ENCODE results near the gene MVB12B. TPM values are rescaled to one million over a fixed set of nuclear protein-coding genes. Genes with fewer than 3 reads are reported as not detected.

The MVB12B gene
- total and polyA plus RNA-seq, 2 of the 8 experiments (the other 6 are each of a cell fraction or from before 2014, with no cell fraction given), result 2.6 to 5.0 TPM

GRCh38 chr9:126488310-126488709, 161.7 kb downstream of the MVB12B start:
- H2BK15ac ChIP-seq (ENCODE audit: low read length), result no peak overlapping the region
- no peak overlapping the region for H2AFZ ChIP-seq (ENCODE audit: low read length)
- no peak overlapping the region for H3K4me3 ChIP-seq (ENCODE audit: extremely low read depth in 1 of 4, insufficient read depth in 2 of 4, low read depth in 3 of 4, low read length in 4 of 4)
- H3K79me2 ChIP-seq (ENCODE audit: control insufficient read depth in 1 of 2, insufficient read depth in 2 of 2, low read length in 2 of 2), result no peaks in the 10 kb centered on the region
- H2BK20ac ChIP-seq (ENCODE audit: low read length), result no peak overlapping the region
- no peak overlapping the region for H3K56ac ChIP-seq (replicated peaks; ENCODE audit: insufficient read length, low read depth, low read length)
- H4K8ac ChIP-seq (ENCODE audit: extremely low read depth, insufficient read depth, low read length), result no peak overlapping the region
- POLR2A ChIA-PET (ENCODE audit: partially characterized antibody), result no interaction called here
- H3K4me1 ChIP-seq (replicated peaks in 1 of 4; ENCODE audit: control insufficient read depth in 3 of 4, insufficient read depth in 4 of 4, low read length in 3 of 4), result peaks cover 0 to 2% (median 0%) of the 10 kb centered on the region in 4 experiments; a peak in 1 of 7 replicates
- no peaks in the 10 kb centered on the region for H4K20me1 ChIP-seq (replicated peaks in 1 of 2; ENCODE audit: control insufficient read depth in 1 of 2, insufficient read depth in 2 of 2, low read length in 2 of 2)
- H2BK12ac ChIP-seq (ENCODE audit: low read depth, low read length), result no peak overlapping the region
- no peak for DNase-seq (ENCODE audit: low read depth in 1 of 2, low spot score in 2 of 2)
- no peak overlapping the region for H3K14ac ChIP-seq (ENCODE audit: insufficient read length)
- no peaks in the 10 kb centered on the region for H3K9me3 ChIP-seq (ENCODE audit: insufficient read depth in 2 of 2, low read depth in 1 of 2, low read length in 1 of 2)
- TF ChIP-seq CTCF (IDR thresholded peaks at IDR 0.05; ENCODE audit: control extremely low read depth in 1 of 3, insufficient read depth in 1 of 3, low read depth in 1 of 3, low read length in 3 of 3), result no peak
- TF ChIP-seq TBP (IDR thresholded peaks at IDR 0.05; ENCODE audit: low read depth, low read length), result no peak
- no peak for TF ChIP-seq TAF1 (IDR thresholded peaks at IDR 0.05; ENCODE audit: low read depth, low read length)
- no peak for TF ChIP-seq USF2 (IDR thresholded peaks at IDR 0.05; ENCODE audit: low read length)
- TF ChIP-seq NRF1 (IDR thresholded peaks at IDR 0.05; ENCODE audit: low read depth, low read length), result no peak
- TF ChIP-seq KDM5A (IDR thresholded peaks at IDR 0.05; ENCODE audit: low read length), result no peak
- no peak for TF ChIP-seq FOSL1 (IDR thresholded peaks at IDR 0.05; ENCODE audit: insufficient read depth, low read depth, low read length)
- TF ChIP-seq TCF12 (IDR thresholded peaks at IDR 0.05; ENCODE audit: low read depth, low read length), result no peak
- TF ChIP-seq BCL11A (IDR thresholded peaks at IDR 0.05; ENCODE audit: low read depth in 2 of 2, low read length in 2 of 2), result no peak
- no peak overlapping the region for H2BK5ac ChIP-seq (ENCODE audit: low read depth, low read length)
- H3K4ac ChIP-seq (replicated peaks; ENCODE audit: insufficient read length, low read depth, low read length), result no peak overlapping the region
- no peak overlapping the region for H2BK120ac ChIP-seq (replicated peaks; ENCODE audit: low read depth, low read length)
- FAIRE-seq, result no peak
- no peak overlapping the region for H3K27ac ChIP-seq (ENCODE audit: low read depth, low read length)
- H3K18ac ChIP-seq (ENCODE audit: extremely low read depth, low read length), result no peak overlapping the region; the same call in 1 of the 2 replicates
- no peak overlapping the region for H3K9ac ChIP-seq (replicated peaks in 1 of 4; ENCODE audit: extremely low read depth in 1 of 4, low read depth in 3 of 4, low read length in 3 of 4)
- no peak overlapping the region for H4K91ac ChIP-seq (replicated peaks; ENCODE audit: insufficient read length, low read length)
- peaks cover 0 to 3% (median 0%) of the 10 kb centered on the region in 4 experiments; a peak in 2 of 7 replicates for H3K27me3 ChIP-seq (replicated peaks in 1 of 4; ENCODE audit: control insufficient read depth in 3 of 4, extremely low read depth in 1 of 4, insufficient read depth in 3 of 4, low read length in 3 of 4)
- H2AK5ac ChIP-seq (ENCODE audit: low read depth, low read length), result no peak overlapping the region; the same call in 1 of the 2 replicates
- H3K23me2 ChIP-seq (ENCODE audit: low read depth, low read length), result no peaks in the 10 kb centered on the region
- H3K23ac ChIP-seq (ENCODE audit: insufficient read length), result no peak overlapping the region
- no peaks in the 10 kb centered on the region for H3K36me3 ChIP-seq (ENCODE audit: control insufficient read depth in 2 of 4, insufficient read depth in 4 of 4, low read length in 3 of 4)
- CTCF ChIA-PET (ENCODE audit: partially characterized antibody), result interaction anchor here (0.6 to 1.4 kb wide), 5 partner anchors 10 to 200 kb away, joined by 3 to 4 read pairs (median 3); no protein-coding TSS in a partner anchor
- WGBS, 2 experiments (ENCODE audit: extremely low coverage in 1 of 2, insufficient coverage in 1 of 2, insufficient read length in 1 of 2, insufficient replicate concordance in 2 of 2, low coverage in 1 of 2, low lambda C conversion rate in 2 of 2, missing lambda C conversion rate in 1 of 2), result 84% methylated on average over 8 of the region's 8 CpGs; no CpG with 5 or more reads in 1 of the 2 experiments
- H3K79me1 ChIP-seq (ENCODE audit: low read depth, low read length), result no peaks in the 10 kb centered on the region
- no peak overlapping the region for H3K4me2 ChIP-seq (ENCODE audit: insufficient read depth in 1 of 2, low read depth in 2 of 2, low read length in 2 of 2)
- no peak overlapping the region for H4K5ac ChIP-seq (ENCODE audit: insufficient read length, low read depth, low read length)
